Muscle of leg (tissue), 11 donors: ENCODE data around the gene CYP1B1. TPM values are rescaled to one million over a fixed set of nuclear protein-coding genes. Genes with fewer than 3 reads are reported as not detected.
A peak's percentile ranks its signal among the peaks of the same experiment; 100 is the strongest.
"Not testable (repeated sequence)": the region's sequence is repeated elsewhere in the genome, so short reads cannot be mapped to it uniquely, and the experiment has no call there.

Experiments used
- DNase-seq: peaks from one replicate; pipeline ENCODE4 v3.0.0; 2013
- H3K27ac ChIP-seq: one replicate; pipeline ENCODE4 v1.5.1; 2013; ENCODE audit warnings: mild to moderate bottlenecking, low read length, control low read depth
- H3K27me3 ChIP-seq: one replicate; pipeline ENCODE4 v1.6.1; 2013; ENCODE audit warnings: low read length; ENCODE audit not compliant: control insufficient read depth, insufficient read depth
- H3K36me3 ChIP-seq: one replicate; pipeline ENCODE4 v1.6.1; 2013; ENCODE audit warnings: low read length; ENCODE audit not compliant: control insufficient read depth, insufficient read depth
- H3K4me1 ChIP-seq: one replicate; pipeline ENCODE4 v1.6.1; 2013; ENCODE audit warnings: low read length; ENCODE audit not compliant: control insufficient read depth, insufficient read depth
- H3K4me3 ChIP-seq: one replicate; pipeline ENCODE4 v1.5.1; 2013; ENCODE audit warnings: low read length, control low read depth
- H3K9me3 ChIP-seq: replicated peaks from 2 replicates; pipeline ENCODE4 v1.6.1; 2013; ENCODE audit warnings: low read depth, low read length; ENCODE audit not compliant: control insufficient read depth
- WGBS: methylation state at CpG from one replicate; pipeline ENCODE4 v1.1.5; 2013; ENCODE audit warnings: missing lambda C conversion rate; ENCODE audit not compliant: insufficient coverage; 5-methylcytosine and 5-hydroxymethylcytosine counted together
- polyA plus RNA-seq, 8 donors: library from polyadenylated mRNA; unstranded; fragments of 120-200 nt; gene quantifications; one replicate each; pipeline versions ENCODE4 v1.2.1 to v1.2.3, GENCODE V29; 2013; ENCODE audit warnings: inconsistent platforms in 1 of 8, low replicate concordance in 1 of 8; ENCODE audit not compliant: insufficient read length in 8 of 8, insufficient read depth in 1 of 8
- total RNA-seq: library from RNA; stranded (reverse); fragments of 120-200 nt; gene quantifications from one replicate; pipeline ENCODE4 v1.2.4, GENCODE V29; 2013

CYP1B1 gene
- total and polyA plus RNA-seq, 9 donors = 1.3 to 12.7 (median 3.6) TPM

GRCh38 chr2:38092196-38092902 lies 16.4 kb upstream of the CYP1B1 start:
- Histone ChIP-seq H3K4me1 (peaks cover 38% of the 10 kb centered on the region), H3K9me3 (no peaks in the 10 kb centered on the region), H3K27ac (peak overlapping the region; percentile 45), H3K27me3 (peaks cover 3% of the 10 kb centered on the region), H3K36me3 (no peaks in the 10 kb centered on the region), H3K4me3 (no peak overlapping the region)
- 85% methylated on average over 2 of the region's 11 CpGs for WGBS
- peak; percentile 87 for DNase-seq

- Histone ChIP-seq H3K27ac (peak overlapping the region; percentile 45), H3K4me1 (peaks cover 33% of the 10 kb centered on the region), H3K9me3 (no peaks in the 10 kb centered on the region), H3K4me3 (no peak overlapping the region), H3K27me3 (peaks cover 3% of the 10 kb centered on the region), H3K36me3 (no peaks in the 10 kb centered on the region)
- peak; percentile 66 for DNase-seq
- WGBS = 63% methylated on average over 3 of the region's 5 CpGs
Observed at GRCh38 chr2:38091760-38092159, 15.8 kb upstream of the CYP1B1 start.

GRCh38 chr2:38090928-38091327 lies 15.0 kb upstream of the CYP1B1 start:
- Histone ChIP-seq H3K4me1 (peaks cover 26% of the 10 kb centered on the region), H3K4me3 (no peak overlapping the region), H3K9me3 (no peaks in the 10 kb centered on the region), H3K36me3 (no peaks in the 10 kb centered on the region), H3K27ac (no peak overlapping the region), H3K27me3 (peaks cover 3% of the 10 kb centered on the region)
- WGBS = 88% methylated on average over 3 of the region's 5 CpGs
- no peak for DNase-seq

- 93% methylated on average over 2 of the region's 6 CpGs for WGBS
Observed at GRCh38 chr2:38090212-38090611, 14.3 kb upstream of the CYP1B1 start.

GRCh38 chr2:38085998-38086698 lies 10.2 kb upstream of the CYP1B1 start:
- WGBS = 77% methylated on average over 10 of the region's 10 CpGs
- not testable (repeated sequence) for H3K36me3 ChIP-seq, H3K4me3 ChIP-seq, H3K4me1 ChIP-seq, H3K9me3 ChIP-seq, H3K27ac ChIP-seq, DNase-seq, H3K27me3 ChIP-seq

More at GRCh38 chr2:38090212-38090611, 14.3 kb upstream of the CYP1B1 start:
- H3K4me3 ChIP-seq, DNase-seq, H3K27ac ChIP-seq, H3K27me3 ChIP-seq, H3K9me3 ChIP-seq, H3K36me3 ChIP-seq: not testable (repeated sequence)
- peaks cover 21% of the 10 kb centered on the region for H3K4me1 ChIP-seq

GRCh38 chr2:38084556-38084955 lies 8.6 kb upstream of the CYP1B1 start:
- H3K4me3 ChIP-seq, DNase-seq, H3K27ac ChIP-seq, H3K4me1 ChIP-seq, H3K27me3 ChIP-seq, H3K36me3 ChIP-seq, H3K9me3 ChIP-seq: not testable (repeated sequence)
- 60% methylated on average over 5 of the region's 8 CpGs for WGBS

GRCh38 chr2:38082727-38083126 lies 6.8 kb upstream of the CYP1B1 start:
- H3K36me3 ChIP-seq, H3K9me3 ChIP-seq, H3K27ac ChIP-seq, DNase-seq, H3K4me3 ChIP-seq, H3K4me1 ChIP-seq: not testable (repeated sequence)
- H3K27me3 ChIP-seq = peaks cover 19% of the 10 kb centered on the region
- 84% methylated on average over 5 of the region's 9 CpGs for WGBS

- Histone ChIP-seq H3K27me3 (peaks cover 42% of the 10 kb centered on the region), H3K4me1 (peaks cover 15% of the 10 kb centered on the region), H3K4me3 (no peak overlapping the region), H3K27ac (no peak overlapping the region), H3K36me3 (no peaks in the 10 kb centered on the region), H3K9me3 (no peaks in the 10 kb centered on the region)
- WGBS = no CpG with 5 or more reads among the region's 3 CpGs
- DNase-seq = no peak
Observed at GRCh38 chr2:38080346-38080745, 4.4 kb upstream of the CYP1B1 start.

- Histone ChIP-seq H3K4me3 (no peak overlapping the region), H3K27me3 (peaks cover 52% of the 10 kb centered on the region), H3K36me3 (no peaks in the 10 kb centered on the region), H3K4me1 (peaks cover 24% of the 10 kb centered on the region), H3K9me3 (no peaks in the 10 kb centered on the region), H3K27ac (no peak overlapping the region)
- 92% methylated on average over 7 of the region's 11 CpGs for WGBS
- no peak for DNase-seq
Observed at GRCh38 chr2:38079116-38080052, 3.4 kb upstream of the CYP1B1 start.

GRCh38 chr2:38077431-38077769 lies 1.4 kb upstream of the CYP1B1 start:
- Histone ChIP-seq H3K36me3 (no peaks in the 10 kb centered on the region), H3K27ac (no peak overlapping the region), H3K27me3 (peaks cover 71% of the 10 kb centered on the region), H3K4me1 (peaks cover 33% of the 10 kb centered on the region), H3K9me3 (no peaks in the 10 kb centered on the region), H3K4me3 (peak overlapping the region; percentile 31)
- 22% methylated on average over 6 of the region's 12 CpGs for WGBS
- no peak for DNase-seq
